BLaER1 treated with 17β-estradiol and CSF1 and Interleukin-3, amounts not matched to agents 10 nM and 100 nM (cell line): ENCODE results near the gene KY.

Experiments
- H3K27ac ChIP-seq, 11 experiments: shearing (Covaris generic); formaldehyde crosslinking; 2 replicates each; pipeline ENCODE4 v1.8.1; 2022
- H3K27me3 ChIP-seq, 11 experiments: shearing (Covaris generic); formaldehyde crosslinking; 2 replicates each; pipeline ENCODE4 v1.8.1; 2022
- H3K36me3 ChIP-seq, 11 experiments: shearing (Covaris generic); formaldehyde crosslinking; 2 replicates each; pipeline ENCODE4 v1.8.1; 2022
- H3K4me1 ChIP-seq, 10 experiments: shearing (Covaris generic); formaldehyde crosslinking; 2 replicates each; pipeline ENCODE4 v1.8.1; 2022
- H3K4me2 ChIP-seq, 11 experiments: shearing (Covaris generic); formaldehyde crosslinking; 2 replicates each; pipeline ENCODE4 v1.8.1; 2022
- H3K4me3 ChIP-seq, 10 experiments: shearing (Covaris generic); formaldehyde crosslinking; 2 replicates each; pipeline ENCODE4 v1.8.1; 2022
- H3K9ac ChIP-seq, 11 experiments: shearing (Covaris generic); formaldehyde crosslinking; 2 replicates each; pipeline ENCODE4 v1.8.1; 2022
- H3K9me3 ChIP-seq, 11 experiments: shearing (Covaris generic); formaldehyde crosslinking; replicated peaks in 1 of 11; 2 replicates each; pipeline ENCODE4 v1.8.1; 2022
- H4K20me1 ChIP-seq, 11 experiments: shearing (Covaris generic); formaldehyde crosslinking; 2 replicates each; pipeline ENCODE4 v1.8.1; 2022
- Cebpa-rat ChIP-seq, 11 experiments: shearing (Covaris generic); IDR thresholded peaks; 2 replicates each; pipeline ENCODE4 v1.8.1; 2022

KY gene

GRCh38 chr3:134649106-134649705, 1.6 kb downstream of the KY start:
- no peak for TF ChIP-seq Cebpa-rat (IDR thresholded peaks at IDR 0.05)

GRCh38 chr3:134647902-134648760, 2.7 kb downstream of the KY start:
- Histone ChIP-seq H3K9me3 (peaks cover 0 to 9% (median 3%) of the 10 kb centered on the region in 11 experiments; a peak in 5 of 22 replicates), H3K27me3 (no peaks in the 10 kb centered on the region), H3K4me3 (no peak overlapping the region), H3K9ac (no peak overlapping the region), H3K27ac (no peak overlapping the region), H4K20me1 (no peaks in the 10 kb centered on the region), H3K4me1 (no peaks in the 10 kb centered on the region), H3K4me2 (no peak overlapping the region), H3K36me3 (no peaks in the 10 kb centered on the region)
- no peak for TF ChIP-seq Cebpa-rat (IDR thresholded peaks at IDR 0.05)

More at GRCh38 chr3:134649106-134649705, 1.6 kb downstream of the KY start:
- no peak overlapping the region for H3K4me3 ChIP-seq
- H4K20me1 ChIP-seq, result no peaks in the 10 kb centered on the region
- H3K9me3 ChIP-seq, result peaks cover 0 to 9% (median 3%) of the 10 kb centered on the region in 11 experiments; a peak in 5 of 22 replicates
- H3K4me2 ChIP-seq, result no peak overlapping the region
- no peaks in the 10 kb centered on the region for H3K36me3 ChIP-seq
- H3K27ac ChIP-seq, result no peak overlapping the region
- H3K27me3 ChIP-seq, result no peaks in the 10 kb centered on the region
- H3K4me1 ChIP-seq, result no peaks in the 10 kb centered on the region
- H3K9ac ChIP-seq, result no peak overlapping the region

- H3K27ac ChIP-seq, result no peak overlapping the region
- no peaks in the 10 kb centered on the region for H3K36me3 ChIP-seq
- H3K4me3 ChIP-seq, result no peak overlapping the region
- no peaks in the 10 kb centered on the region for H4K20me1 ChIP-seq
- no peaks in the 10 kb centered on the region for H3K4me1 ChIP-seq
- no peak for TF ChIP-seq Cebpa-rat (IDR thresholded peaks at IDR 0.05)
- H3K9ac ChIP-seq, result no peak overlapping the region
- peaks cover 0 to 8% (median 3%) of the 10 kb centered on the region in 11 experiments; a peak in 5 of 22 replicates for H3K9me3 ChIP-seq
- no peaks in the 10 kb centered on the region for H3K27me3 ChIP-seq
- no peak overlapping the region for H3K4me2 ChIP-seq
Measured at GRCh38 chr3:134646086-134646485, 4.7 kb downstream of the KY start.

GRCh38 chr3:134645515-134645914, 5.3 kb downstream of the KY start:
- no peaks in the 10 kb centered on the region for H4K20me1 ChIP-seq
- H3K4me1 ChIP-seq, result no peaks in the 10 kb centered on the region
- no peak overlapping the region for H3K4me2 ChIP-seq
- H3K36me3 ChIP-seq, result no peaks in the 10 kb centered on the region
- no peaks in the 10 kb centered on the region for H3K27me3 ChIP-seq
- no peak overlapping the region for H3K27ac ChIP-seq
- no peak for TF ChIP-seq Cebpa-rat (IDR thresholded peaks at IDR 0.05)
- no peak overlapping the region for H3K4me3 ChIP-seq
- peaks cover 0 to 3% (median 0%) of the 10 kb centered on the region in 11 experiments; a peak in 5 of 22 replicates for H3K9me3 ChIP-seq
- H3K9ac ChIP-seq, result no peak overlapping the region

GRCh38 chr3:134644731-134645514, 5.9 kb downstream of the KY start:
- Histone ChIP-seq H3K27me3 (no peaks in the 10 kb centered on the region), H4K20me1 (no peaks in the 10 kb centered on the region), H3K4me1 (no peaks in the 10 kb centered on the region), H3K36me3 (no peaks in the 10 kb centered on the region), H3K9ac (no peak overlapping the region), H3K9me3 (no peaks in the 10 kb centered on the region), H3K4me2 (no peak overlapping the region), H3K27ac (no peak overlapping the region), H3K4me3 (no peak overlapping the region)
- TF ChIP-seq Cebpa-rat (IDR thresholded peaks at IDR 0.05), result no peak

- H3K9ac ChIP-seq, result no peak overlapping the region
- no peaks in the 10 kb centered on the region for H4K20me1 ChIP-seq
- H3K27ac ChIP-seq, result no peak overlapping the region
- no peaks in the 10 kb centered on the region for H3K9me3 ChIP-seq
- TF ChIP-seq Cebpa-rat (IDR thresholded peaks at IDR 0.05), result no peak
- H3K27me3 ChIP-seq, result no peaks in the 10 kb centered on the region
- H3K4me2 ChIP-seq, result no peak overlapping the region
- H3K4me3 ChIP-seq, result no peak overlapping the region
- H3K4me1 ChIP-seq, result no peaks in the 10 kb centered on the region
- no peaks in the 10 kb centered on the region for H3K36me3 ChIP-seq
Measured at GRCh38 chr3:134643150-134643675, 7.6 kb downstream of the KY start.

GRCh38 chr3:134642445-134643149, 8.2 kb downstream of the KY start:
- no peak overlapping the region for H3K4me2 ChIP-seq
- no peak overlapping the region for H3K9ac ChIP-seq
- no peaks in the 10 kb centered on the region for H3K36me3 ChIP-seq
- H3K27me3 ChIP-seq, result no peaks in the 10 kb centered on the region
- no peak for TF ChIP-seq Cebpa-rat (IDR thresholded peaks at IDR 0.05)
- no peak overlapping the region for H3K27ac ChIP-seq
- H3K4me3 ChIP-seq, result no peak overlapping the region
- H4K20me1 ChIP-seq, result no peaks in the 10 kb centered on the region
- H3K4me1 ChIP-seq, result no peaks in the 10 kb centered on the region
- no peaks in the 10 kb centered on the region for H3K9me3 ChIP-seq

GRCh38 chr3:134641671-134642300, 9.0 kb downstream of the KY start:
- H3K4me1 ChIP-seq, result no peaks in the 10 kb centered on the region
- no peaks in the 10 kb centered on the region for H3K9me3 ChIP-seq
- H3K27me3 ChIP-seq, result no peaks in the 10 kb centered on the region
- TF ChIP-seq Cebpa-rat (IDR thresholded peaks at IDR 0.05), result no peak
- no peak overlapping the region for H3K27ac ChIP-seq
- no peak overlapping the region for H3K4me2 ChIP-seq
- no peak overlapping the region for H3K4me3 ChIP-seq
- H3K9ac ChIP-seq, result no peak overlapping the region
- H4K20me1 ChIP-seq, result no peaks in the 10 kb centered on the region
- no peaks in the 10 kb centered on the region for H3K36me3 ChIP-seq
